H1 (cell line): Measurements from ENCODE around the gene SBDS. TPM values are rescaled to one million over a fixed set of nuclear protein-coding genes. Genes with fewer than 3 reads are reported as not detected.
"Not testable (repeated sequence)": the region's sequence is repeated elsewhere in the genome, so short reads cannot be mapped to it uniquely, and the experiment has no call there.

Experiments
- CTCF ChIA-PET: fragments of 300-600 bp; sonication (Branson Sonifier 250); formaldehyde crosslinking; loops from one replicate; lab custom pipeline; 2021; ENCODE audit not compliant: partially characterized antibody; lab: Charles Lee
- POLR2A ChIA-PET: fragments of 300-600 bp; sonication (Branson Sonifier 250); formaldehyde crosslinking; loops from one replicate; lab custom pipeline; 2021; ENCODE audit warnings: inconsistent platforms; ENCODE audit not compliant: partially characterized antibody; lab: Charles Lee
- DNase-seq, 2 experiments: peaks; one replicate each; pipeline versions ENCODE4 v3.0.0 to v3.0.0-alpha.2; 2010 to 2022; ENCODE audit warnings: low spot score in 2 of 2, low read depth in 1 of 2, mixed read lengths in 1 of 2
- FAIRE-seq: peaks from 2 replicates; lab custom pipeline; 2011; peaks lifted over from hg19 to GRCh38; lab: Jason Lieb, UNC
- H2AFZ ChIP-seq: 2 replicates; pipeline ENCODE4 v1.8.1; 2012; ENCODE audit warnings: low read length, inconsistent platforms
- H2AK5ac ChIP-seq: 2 replicates; pipeline ENCODE4 v1.6.1; 2013; ENCODE audit warnings: low read depth, low read length
- H2BK120ac ChIP-seq: replicated peaks from 2 replicates; pipeline ENCODE3; 2013; ENCODE audit warnings: low read depth, low read length, inconsistent platforms
- H2BK12ac ChIP-seq: 2 replicates; pipeline ENCODE4 v1.6.1; 2013; ENCODE audit warnings: low read depth, low read length
- H2BK15ac ChIP-seq: 2 replicates; pipeline ENCODE4 v1.6.1; 2013; ENCODE audit warnings: low read length
- H2BK20ac ChIP-seq: 2 replicates; pipeline ENCODE4 v1.6.1; 2013; ENCODE audit warnings: low read length
- H2BK5ac ChIP-seq: 2 replicates; pipeline ENCODE4 v1.6.1; 2013; ENCODE audit warnings: low read depth, low read length
- H3K14ac ChIP-seq: 2 replicates; pipeline ENCODE4 v1.6.1; 2013; ENCODE audit warnings: inconsistent platforms; ENCODE audit not compliant: insufficient read length
- H3K18ac ChIP-seq: 2 replicates; pipeline ENCODE4 v1.6.1; 2013; ENCODE audit warnings: low read length; ENCODE audit errors: extremely low read depth
- H3K23ac ChIP-seq: 2 replicates; pipeline ENCODE4 v1.6.1; 2013; ENCODE audit warnings: inconsistent platforms; ENCODE audit not compliant: insufficient read length
- H3K23me2 ChIP-seq: 2 replicates; pipeline ENCODE4 v1.6.1; 2013; ENCODE audit warnings: low read depth, low read length
- H3K27ac ChIP-seq: 2 replicates; pipeline ENCODE4 v1.6.1; 2011; ENCODE audit warnings: low read depth, low read length, inconsistent platforms
- H3K27me3 ChIP-seq, 4 experiments: replicated peaks in 1 of 4; 1 replicate in 1 of 4; 2 replicates in 3 of 4; pipeline versions ENCODE4 v1.6.1 to v1.8.1; 2011 to 2013; ENCODE audit warnings: low read length in 3 of 4, mild to moderate bottlenecking in 3 of 4, inconsistent platforms in 2 of 4, mixed read lengths in 2 of 4, moderate library complexity in 1 of 4; ENCODE audit not compliant: control insufficient read depth in 3 of 4, insufficient read depth in 3 of 4; ENCODE audit errors: extremely low read depth in 1 of 4
- H3K36me3 ChIP-seq, 4 experiments: 2 replicates each; pipeline versions ENCODE4 v1.6.1 to v1.8.1; 2011 to 2013; ENCODE audit warnings: mild to moderate bottlenecking in 4 of 4, low read length in 3 of 4, moderate library complexity in 2 of 4, control low read depth in 1 of 4, inconsistent platforms in 1 of 4; ENCODE audit not compliant: insufficient read depth in 4 of 4, control insufficient read depth in 2 of 4
- H3K4ac ChIP-seq: replicated peaks from 2 replicates; pipeline ENCODE3; 2013; ENCODE audit warnings: low read length, low read depth, mixed read lengths, inconsistent platforms; ENCODE audit not compliant: insufficient read length
- H3K4me1 ChIP-seq, 4 experiments: replicated peaks in 1 of 4; 1 replicate in 1 of 4; 2 replicates in 3 of 4; pipeline versions ENCODE4 v1.6.1 to v1.8.1; 2011 to 2013; ENCODE audit warnings: low read length in 3 of 4, inconsistent platforms in 2 of 4, mixed read lengths in 1 of 4; ENCODE audit not compliant: insufficient read depth in 4 of 4, control insufficient read depth in 3 of 4
- H3K4me2 ChIP-seq, 2 experiments: 2 replicates each; pipeline versions ENCODE4 v1.6.1 to v1.8.1; 2011 to 2013; ENCODE audit warnings: low read depth in 2 of 2, low read length in 2 of 2, control low read depth in 1 of 2, inconsistent platforms in 1 of 2, mild to moderate bottlenecking in 1 of 2; ENCODE audit not compliant: insufficient read depth in 1 of 2
- H3K4me3 ChIP-seq, 4 experiments: fragments of 200-600, 300-600 bp in 1 of 4; sonication (generic), shearing (Covaris generic), sonication (Bioruptor Twin) in 1 of 4; 2 replicates each; pipeline versions ENCODE4 v1.5.1 to v1.8.1; 2011 to 2016; ENCODE audit warnings: low read length in 4 of 4, low read depth in 3 of 4, control low read depth in 2 of 4, inconsistent platforms in 2 of 4, mild to moderate bottlenecking in 2 of 4, mixed read lengths in 1 of 4, moderate library complexity in 1 of 4; ENCODE audit not compliant: insufficient read depth in 2 of 4; ENCODE audit errors: extremely low read depth in 1 of 4
- H3K56ac ChIP-seq: replicated peaks from 2 replicates; pipeline ENCODE3; 2013; ENCODE audit warnings: low read depth, mild to moderate bottlenecking, mixed read lengths, low read length, inconsistent platforms; ENCODE audit not compliant: insufficient read length
- H3K79me1 ChIP-seq: 2 replicates; pipeline ENCODE4 v1.6.1; 2013; ENCODE audit warnings: low read depth, low read length, control low read depth
- H3K79me2 ChIP-seq, 2 experiments: 2 replicates each; pipeline versions ENCODE4 v1.6.1 to v1.8.1; 2012 to 2013; ENCODE audit warnings: low read length in 2 of 2, mild to moderate bottlenecking in 2 of 2, inconsistent platforms in 1 of 2; ENCODE audit not compliant: insufficient read depth in 2 of 2, control insufficient read depth in 1 of 2
- H3K9ac ChIP-seq, 4 experiments: replicated peaks in 1 of 4; 1 replicate in 1 of 4; 2 replicates in 3 of 4; pipeline versions ENCODE4 v1.6.1 to v1.8.1; 2011 to 2013; ENCODE audit warnings: low read depth in 3 of 4, low read length in 3 of 4, control low read depth in 2 of 4, mild to moderate bottlenecking in 2 of 4, moderate library complexity in 2 of 4, inconsistent platforms in 1 of 4; ENCODE audit errors: extremely low read depth in 1 of 4
- H3K9me3 ChIP-seq, 2 experiments: 2 replicates each; pipeline versions ENCODE4 v1.6.1 to v1.8.1; 2012 to 2013; ENCODE audit warnings: mild to moderate bottlenecking in 2 of 2, moderate library complexity in 2 of 2, control low read depth in 1 of 2, inconsistent platforms in 1 of 2, low read depth in 1 of 2, low read length in 1 of 2, mixed read lengths in 1 of 2; ENCODE audit not compliant: insufficient read depth in 2 of 2
- H4K20me1 ChIP-seq, 2 experiments: replicated peaks in 1 of 2; 2 replicates each; pipeline versions ENCODE3 to v1.8.1; 2011 to 2013; ENCODE audit warnings: inconsistent platforms in 2 of 2, low read length in 2 of 2, mild to moderate bottlenecking in 1 of 2; ENCODE audit not compliant: insufficient read depth in 2 of 2, control insufficient read depth in 1 of 2
- H4K5ac ChIP-seq: 2 replicates; pipeline ENCODE4 v1.6.1; 2013; ENCODE audit warnings: low read length, low read depth, mixed read lengths, inconsistent platforms; ENCODE audit not compliant: insufficient read length
- H4K8ac ChIP-seq: 2 replicates; pipeline ENCODE4 v1.8.0; 2013; ENCODE audit warnings: mild to moderate bottlenecking, moderate library complexity, low read length, inconsistent platforms; ENCODE audit not compliant: insufficient read depth; ENCODE audit errors: extremely low read depth
- H4K91ac ChIP-seq: replicated peaks from 2 replicates; pipeline ENCODE3; 2013; ENCODE audit warnings: low read length, mixed read lengths, inconsistent platforms; ENCODE audit not compliant: insufficient read length
- ASH2L ChIP-seq: fragments of 200-600, 300-600 bp; sonication (generic); IDR thresholded peaks from one replicate; pipeline ENCODE4 v1.7.1; 2017; ENCODE audit warnings: low read length
- BRCA1 ChIP-seq: IDR thresholded peaks from 2 replicates; pipeline ENCODE4 v1.6.1; 2012; ENCODE audit warnings: low read depth, low read length, improper control_type of control experiment
- CHD2 ChIP-seq: IDR thresholded peaks from 2 replicates; pipeline ENCODE4 v1.6.1; 2012; ENCODE audit warnings: low read length, improper control_type of control experiment
- KDM5A ChIP-seq: fragments of 200-600 bp; IDR thresholded peaks from 2 replicates; pipeline ENCODE4 v1.7.1; 2012; ENCODE audit warnings: mild to moderate bottlenecking, low read length, inconsistent platforms, mixed read lengths
- PHF8 ChIP-seq: fragments of 200-600 bp; sonication (generic); conservative IDR thresholded peaks from 2 replicates; pipeline ENCODE4 v1.7.1; 2012; ENCODE audit warnings: low read depth, mild to moderate bottlenecking, inconsistent platforms, low read length, moderate library complexity
- POLR2A ChIP-seq, 2 experiments: IDR thresholded peaks; 1 replicate in 1 of 2; 2 replicates in 1 of 2; pipeline ENCODE4 v1.6.1; 2011; ENCODE audit warnings: low read depth in 2 of 2, low read length in 2 of 2, mild to moderate bottlenecking in 2 of 2; ENCODE audit errors: control extremely low read depth in 1 of 2
- POLR2AphosphoS5 ChIP-seq: IDR thresholded peaks from 2 replicates; pipeline ENCODE4 v1.6.1; 2011; ENCODE audit warnings: low read depth, low read length
- RBBP5 ChIP-seq: IDR thresholded peaks from 2 replicates; pipeline ENCODE4 v1.7.1; 2012; ENCODE audit warnings: low read depth, mild to moderate bottlenecking, inconsistent platforms, low read length, moderate library complexity, borderline replicate concordance
- SIN3A ChIP-seq, 2 experiments: IDR thresholded peaks in 1 of 2; conservative IDR thresholded peaks in 1 of 2; 2 replicates each; pipeline ENCODE4 v1.6.1; 2011 to 2012; ENCODE audit warnings: low read length in 2 of 2, improper control_type of control experiment in 1 of 2, low read depth in 1 of 2, mild to moderate bottlenecking in 1 of 2
- SP1 ChIP-seq: IDR thresholded peaks from 2 replicates; pipeline ENCODE4 v1.6.1; 2011; ENCODE audit warnings: low read depth, low read length
- SP2 ChIP-seq: IDR thresholded peaks from 2 replicates; pipeline ENCODE4 v1.6.1; 2012; ENCODE audit warnings: mild to moderate bottlenecking, low read length, inconsistent platforms
- SP4 ChIP-seq: IDR thresholded peaks from 2 replicates; pipeline ENCODE4 v1.6.1; 2012; ENCODE audit warnings: low read length, inconsistent platforms
- TAF1 ChIP-seq: IDR thresholded peaks from 2 replicates; pipeline ENCODE4 v1.6.1; 2011; ENCODE audit warnings: mild to moderate bottlenecking, low read depth, low read length
- YY1 ChIP-seq: IDR thresholded peaks from 2 replicates; pipeline ENCODE4 v1.6.1; 2011; ENCODE audit warnings: low read depth, mild to moderate bottlenecking, low read length
- WGBS, 2 experiments: shearing (Covaris generic) in 1 of 2; methylation state at CpG; one replicate each; pipeline versions ENCODE4 v1.1.6 to v1.1.7; 2013 to 2015; ENCODE audit warnings: low lambda C conversion rate in 2 of 2, mixed read lengths in 2 of 2, inconsistent platforms in 1 of 2, low coverage in 1 of 2, missing lambda C conversion rate in 1 of 2; ENCODE audit not compliant: insufficient replicate concordance in 2 of 2, insufficient coverage in 1 of 2, insufficient read length in 1 of 2; ENCODE audit errors: extremely low coverage in 1 of 2, missing lambda C conversion rate in 1 of 2; 5-methylcytosine and 5-hydroxymethylcytosine counted together
- polyA plus RNA-seq, 7 experiments: library from polyadenylated mRNA; depleted of rRNA in 3 of 7; stranded (reverse) in 5 of 7; unstranded in 2 of 7; fragments of >200 nt in 5 of 7; fragments of 200-250 nt in 2 of 7; gene quantifications; 1 replicate in 5 of 7; 2 replicates in 1 of 7; 4 replicates in 1 of 7; pipeline versions ENCODE4 v1.2.1 to v1.2.3, GENCODE V29; 2011 to 2013; ENCODE audit warnings: missing spikeins in 2 of 7, mixed read lengths in 2 of 7
- total RNA-seq: library from RNA; stranded (reverse); fragmentation: NEBNext Ultra II Directional; extraction: Animal tissue kit (Norgen Biotek cat#: 25700); gene quantifications from 2 replicates; pipeline ENCODE4 v1.2.1, GENCODE V29; 2021

Gene SBDS
- total and polyA plus RNA-seq, 2 of the 8 experiments (the other 6 are each of a cell fraction or from before 2014, with no cell fraction given), result 8.2 to 27.5 TPM

- H3K4me3 ChIP-seq, result peak within 1 kb of the TSS; percentile 70 to 84 (median 79)
- WGBS, 2 experiments, result 2% methylated on average over 25 of the region's 44 CpGs; no CpG with 5 or more reads in 1 of the 2 experiments
- peak within 1 kb of the TSS; percentile 54 to 81 (median 76) for H3K9ac ChIP-seq
- H3K79me2 ChIP-seq, H2AK5ac ChIP-seq, H3K4ac ChIP-seq, H3K23me2 ChIP-seq, H3K9me3 ChIP-seq, H2BK15ac ChIP-seq, H4K20me1 ChIP-seq, H3K79me1 ChIP-seq, H3K14ac ChIP-seq, H4K8ac ChIP-seq, H3K27me3 ChIP-seq, H2BK12ac ChIP-seq, H3K27ac ChIP-seq, H3K56ac ChIP-seq, H3K18ac ChIP-seq, CTCF ChIA-PET, H2BK20ac ChIP-seq, H4K91ac ChIP-seq, H2BK120ac ChIP-seq, H3K4me1 ChIP-seq, H3K23ac ChIP-seq, H4K5ac ChIP-seq: not testable (repeated sequence)
- peak within 1 kb of the TSS; percentile 56 to 57 for H3K4me2 ChIP-seq
- 0 out of 2 replicates have a peak within 1 kb of the TSS, but pooled peaks have one; percentile 44 for H2BK5ac ChIP-seq
- H2AFZ ChIP-seq, result peak within 1 kb of the TSS; percentile 37; the same call in 1 of the 2 replicates
- DNase-seq (peak; percentile 95 to 98), FAIRE-seq (peak; percentile 39)
- H3K36me3 ChIP-seq, result peaks cover 0 to 14% (median 4%) of the 10 kb centered on the region in 4 experiments; a peak in 3 of 8 replicates
- POLR2A ChIA-PET, result interaction anchor here (0.6 to 2.6 kb wide), 2 partner anchors 152 to 789 kb away, joined by 4 to 9 read pairs; no protein-coding TSS in a partner anchor
- TF ChIP-seq CHD2 (peak; percentile 91), SP2 (peak; percentile 20; the same call in 1 of the 2 replicates), ASH2L (peak; percentile 72), SIN3A (conservative IDR thresholded peaks at IDR 0.05 in 1 of 2, IDR thresholded peaks at IDR 0.05 in 1 of 2; ENCODE audit: low read depth in 1 of 2, low read length in 2 of 2) (peak; percentile 54 to 69; a peak in 1 of 4 replicates), BRCA1 (peak; percentile 79), PHF8 (peak; percentile 78), TAF1 (peak; percentile 78), YY1 (peak; percentile 93), KDM5A (peak; percentile 76; the same call in 1 of the 2 replicates), RBBP5 (0 out of 2 replicates have a peak, but pooled peaks have one; percentile 35), POLR2A (IDR thresholded peaks at IDR 0.05; ENCODE audit: control extremely low read depth in 1 of 2, low read depth in 2 of 2, low read length in 2 of 2) (peak; percentile 77 to 89), POLR2AphosphoS5 (peak; percentile 35; the same call in 1 of the 2 replicates), SP4 (peak; percentile 86), SP1 (peak; percentile 71; the same call in 1 of the 2 replicates)
These were observed 1.2 kb upstream of the SBDS start, which contains the start of gene TYW1 for GRCh38 chr7:66996444-66997191. TYW1 (plus strand) TSS chr7:66996833; CDS start chr7:66996979, 146 bp downstream.
